T1000 (cell line): ENCODE data around the gene PPP1R3F.
"Not testable (repeated sequence)": the region's sequence is repeated elsewhere in the genome, so short reads cannot be mapped to it uniquely, and the experiment has no call there.

ENCODE experiments used
- DNase-seq: peaks from one replicate; lab custom pipeline; 2025; ENCODE audit warnings: mixed read lengths; lab: John Stamatoyannopoulos, UW

Gene PPP1R3F

GRCh38 chrX:49321737-49322136, 52.1 kb downstream of the PPP1R3F start, which contains the start of gene GAGE12J:
TSS of gene GAGE12J (plus strand) at chrX:49322037. CDS start at chrX:49323194, 1,157 bp downstream.
- DNase-seq = not testable (repeated sequence)

GRCh38 chrX:49322266-49322665, 52.7 kb downstream of the PPP1R3F start:
- not testable (repeated sequence) for DNase-seq

DNA sequence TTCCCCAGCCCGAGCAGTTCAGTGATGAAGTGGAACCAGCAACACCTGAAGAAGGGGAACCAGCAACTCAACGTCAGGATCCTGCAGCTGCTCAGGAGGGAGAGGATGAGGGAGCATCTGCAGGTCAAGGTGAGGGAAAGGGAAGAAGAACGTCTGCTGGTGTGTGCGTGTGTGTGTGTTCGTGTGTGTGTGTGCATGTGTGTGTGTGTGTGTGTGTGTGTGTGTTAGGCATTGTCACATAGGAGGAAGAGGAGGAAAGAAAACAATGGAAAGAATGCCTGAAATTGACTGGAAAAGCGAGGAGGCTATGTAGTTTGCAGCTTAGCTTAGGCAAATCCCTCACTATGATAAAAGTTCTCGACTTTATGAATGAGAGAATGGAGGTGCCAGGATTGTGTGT, 54.1 kb downstream of the PPP1R3F start:
- DNase-seq = not testable (repeated sequence)

DNA sequence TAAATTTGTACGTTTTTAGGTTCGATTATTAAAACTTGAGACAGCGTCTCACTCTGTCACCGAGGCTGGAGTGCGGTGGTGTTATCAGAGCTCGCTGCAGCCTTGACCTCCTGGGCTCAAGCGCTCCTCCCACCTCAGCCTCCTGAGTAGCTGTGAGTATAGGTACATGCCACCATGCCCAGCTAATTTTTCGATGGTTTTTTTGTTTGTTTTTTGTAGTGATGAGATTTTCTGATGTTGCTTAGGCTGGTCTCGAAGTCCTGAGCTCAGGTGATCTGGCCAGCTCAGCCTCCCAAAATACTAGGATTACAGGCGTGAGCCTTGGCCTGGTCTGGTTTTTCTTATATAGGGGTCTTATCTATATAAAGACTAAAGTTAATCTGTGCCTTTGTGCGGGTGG, 60.8 kb downstream of the PPP1R3F start:
- DNase-seq = not testable (repeated sequence)

GRCh38 chrX:49331282-49331681, 61.7 kb downstream of the PPP1R3F start, which contains the start of gene GAGE13:
TSS of gene GAGE13 (plus strand) at chrX:49331582. CDS start at chrX:49332738, 1,156 bp downstream.
- not testable (repeated sequence) for DNase-seq

- DNase-seq = not testable (repeated sequence)
Observed at GRCh38 chrX:49331841-49332240, 62.2 kb downstream of the PPP1R3F start.
